Esophagus squamous epithelium (tissue), 4 donors: Measurements from ENCODE around the gene SLC16A9.

Experiments used
- CTCF ChIP-seq, 6 experiments: fragments of 450-650 bp in 4 of 6; fragments of 200-600 bp in 2 of 6; sonication (generic) in 2 of 6; IDR thresholded peaks; one replicate each; pipeline ENCODE4 v1.5.1; 2016 to 2019; ENCODE audit warnings: antibody characterized with exemption in 6 of 6, mild to moderate bottlenecking in 4 of 6, moderate library complexity in 4 of 6
- POLR2A ChIP-seq, 4 donors: fragments of 450-650 bp; IDR thresholded peaks; one replicate each; pipeline ENCODE4 v1.6.1; 2017; ENCODE audit warnings: antibody characterized with exemption in 4 of 4, mild to moderate bottlenecking in 4 of 4, moderate library complexity in 3 of 4

- TF ChIP-seq POLR2A (IDR thresholded peaks at IDR 0.05) (no peak), CTCF (IDR thresholded peaks at IDR 0.05) (no peak)
These were observed 5.0 kb downstream of the SLC16A9 start for GRCh38 chr10:59704630-59705029.
